GM18505 (cell line): ENCODE results near the gene IP6K3.

Experiments
- ATAC-seq: cut with Tn5 transposase; IDR thresholded peaks from one replicate; pipeline ENCODE4 v1.9.1; 2021; ENCODE audit not compliant: unreplicated experiment
- POLR2A ChIP-seq: IDR thresholded peaks from 4 replicates; pipeline ENCODE4 v1.6.1; 2011; ENCODE audit warnings: borderline replicate concordance; ENCODE audit not compliant: insufficient read depth, insufficient read length; ENCODE audit errors: extremely low read depth

Gene IP6K3

GRCh38 chr6:33746651-33747100, at the start of gene IP6K3:
Gene IP6K3 (minus strand): TSS chr6:33746905. CDS start chr6:33735476, 11,429 bp downstream.
- no peak for TF ChIP-seq POLR2A
- ATAC-seq: no peak

- no peak for TF ChIP-seq POLR2A
- ATAC-seq: no peak
These were observed 48.4 kb upstream of the IP6K3 start for GRCh38 chr6:33794910-33795623.

DNA sequence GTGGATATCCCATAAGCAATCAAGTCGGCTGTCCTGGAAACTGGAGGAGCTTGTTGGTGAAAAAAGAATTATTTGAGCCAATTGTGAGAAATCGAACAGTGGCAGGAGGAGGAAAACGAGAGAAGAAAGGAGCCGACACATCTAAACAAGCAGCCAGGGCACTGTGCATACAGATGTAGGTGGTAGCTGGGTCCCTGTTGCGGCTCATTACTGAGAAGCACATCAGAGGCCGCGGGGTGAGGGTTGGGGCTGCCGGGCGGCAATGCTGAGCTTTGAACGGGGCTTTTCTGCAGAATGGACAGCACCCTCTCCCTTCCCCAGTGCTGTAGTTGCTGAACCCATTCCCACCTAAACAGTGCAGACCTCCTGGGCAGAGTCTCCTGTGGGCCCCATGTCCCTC, 46.3 kb upstream of the IP6K3 start:
- ATAC-seq: no peak
- no peak for TF ChIP-seq POLR2A

GRCh38 chr6:33791620-33792019, 44.9 kb upstream of the IP6K3 start:
- no peak for ATAC-seq
- no peak for TF ChIP-seq POLR2A

- ATAC-seq: no peak
- no peak for TF ChIP-seq POLR2A
These were observed 44.2 kb upstream of the IP6K3 start for GRCh38 chr6:33790910-33791309.

DNA sequence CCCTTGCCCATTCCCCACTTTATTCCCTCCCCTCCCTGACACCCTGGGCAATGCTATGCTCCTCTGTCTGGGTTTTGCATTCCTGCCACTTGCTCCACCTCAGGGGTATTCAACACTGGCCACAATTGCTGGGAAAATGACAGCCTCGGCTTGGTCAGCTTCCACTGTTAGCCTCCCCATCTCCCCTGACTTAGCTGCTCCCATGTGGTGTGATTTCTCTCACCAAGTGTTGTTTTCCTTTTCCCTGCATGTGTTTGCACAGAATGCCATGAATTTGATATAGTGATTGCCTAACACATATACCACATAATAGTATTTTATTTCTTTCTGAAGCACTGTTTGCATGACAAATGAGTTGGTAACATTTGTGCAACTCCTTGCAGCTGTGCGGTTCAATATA, 43.7 kb upstream of the IP6K3 start:
- no peak for TF ChIP-seq POLR2A
- ATAC-seq: no peak

DNA sequence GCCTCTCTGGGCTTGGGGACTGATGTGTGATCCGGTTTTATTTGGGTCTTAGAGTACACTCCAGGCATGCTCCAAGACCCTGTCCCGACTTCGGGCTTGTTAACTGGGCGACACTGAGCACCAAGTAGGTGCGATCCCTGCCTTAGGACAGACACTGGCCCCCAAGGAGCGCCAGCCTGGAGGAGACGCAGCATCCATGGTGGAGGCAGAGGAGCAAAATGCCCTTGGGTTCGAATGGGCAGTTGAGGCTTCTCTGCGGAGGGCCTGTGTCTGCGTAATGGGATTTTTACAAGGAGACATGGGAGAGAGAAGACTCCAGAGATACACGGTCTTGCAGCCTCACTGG, 42.8 kb upstream of the IP6K3 start:
- no peak for TF ChIP-seq POLR2A

GRCh38 chr6:33788694-33789549, 42.2 kb upstream of the IP6K3 start, which contains the start of gene LEMD2:
Gene LEMD2 (minus strand): TSS chr6:33789130. CDS start chr6:33789116, 14 bp downstream.
- peak; percentile 83 for TF ChIP-seq POLR2A
- peak; percentile 82 for ATAC-seq

More for the DNA sequence above, 42.8 kb upstream of the IP6K3 start:
- no peak for ATAC-seq

DNA sequence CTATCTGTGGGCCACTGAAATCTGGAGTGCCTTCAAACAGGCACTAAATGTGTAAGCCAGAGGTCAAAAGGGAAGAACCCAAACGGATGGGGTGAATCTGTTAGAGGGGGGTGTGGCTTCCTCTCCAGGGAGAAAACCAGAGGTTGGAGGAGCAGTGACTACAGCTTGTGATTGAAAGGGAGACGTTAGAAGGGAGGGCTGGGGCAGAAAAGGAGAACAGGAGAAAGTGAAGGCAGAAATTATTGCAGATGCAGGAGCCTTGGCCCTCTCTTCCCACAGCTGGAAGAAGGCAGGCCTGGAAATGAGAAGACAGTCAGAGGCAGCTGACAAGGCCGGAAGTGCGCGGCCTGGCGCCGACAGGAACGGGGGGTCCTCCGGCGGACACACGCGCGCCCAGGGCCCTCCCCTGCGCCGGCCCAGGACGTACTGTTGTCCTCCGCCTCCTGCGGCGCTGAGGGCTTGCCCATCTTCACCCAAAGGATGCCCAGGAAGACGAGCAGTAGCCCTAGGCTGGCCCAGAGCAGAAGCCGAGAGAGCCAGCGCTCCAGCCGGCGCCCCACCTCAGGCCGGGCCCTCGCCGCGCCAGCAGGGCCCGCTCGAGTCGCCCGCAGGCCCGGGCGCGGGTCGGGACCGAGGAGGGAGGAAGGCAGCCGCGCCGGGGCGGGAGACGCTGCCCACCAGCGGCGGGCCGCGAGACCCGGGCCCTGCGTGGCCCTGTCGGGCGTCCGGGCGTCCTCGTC, 41.4 kb upstream of the IP6K3 start:
- ATAC-seq: peak; percentile 40

GRCh38 chr6:33787346-33787953, 40.7 kb upstream of the IP6K3 start:
- no peak for TF ChIP-seq POLR2A
- ATAC-seq: no peak

More for the DNA sequence above, 41.4 kb upstream of the IP6K3 start:
- TF ChIP-seq POLR2A: peak; percentile 59

DNA sequence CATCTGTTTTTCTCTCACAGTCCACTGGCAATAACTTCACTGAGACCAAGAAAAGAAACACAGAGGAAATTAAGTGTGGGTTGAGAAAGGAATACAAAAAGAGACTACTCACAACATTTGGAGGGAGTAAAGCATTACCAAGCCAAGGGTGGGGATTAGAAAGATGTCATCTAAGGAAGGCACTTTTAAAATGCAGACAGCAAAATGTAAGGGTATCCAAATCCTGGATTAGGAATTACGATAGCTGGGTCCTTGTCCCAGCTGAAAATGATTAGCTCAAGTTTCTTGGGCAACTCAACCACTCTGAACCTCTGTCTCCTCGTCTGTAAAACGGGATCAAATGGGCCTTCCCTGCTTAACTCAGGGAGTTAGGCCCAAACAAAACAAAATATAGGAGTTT, 40.0 kb upstream of the IP6K3 start:
- ATAC-seq: no peak
- TF ChIP-seq POLR2A: no peak

DNA sequence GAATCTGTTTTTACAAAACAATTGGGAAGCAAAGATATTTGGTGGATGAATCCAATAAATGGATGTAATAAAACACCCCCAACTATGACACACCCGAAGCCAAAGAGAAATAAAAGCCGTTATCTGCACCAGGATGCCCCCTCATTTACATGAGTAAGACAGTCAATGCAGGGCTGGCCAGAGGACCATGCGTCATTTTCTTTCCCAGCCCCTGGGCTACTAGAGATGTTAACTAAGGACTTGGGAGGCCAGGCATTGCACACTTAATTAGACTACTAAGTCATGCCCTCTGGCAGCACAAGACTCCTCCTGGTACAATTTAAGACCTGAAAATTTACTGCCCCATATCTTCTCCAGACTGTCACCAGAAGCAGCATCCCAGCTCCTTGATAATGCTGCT, 39.1 kb upstream of the IP6K3 start:
- no peak for ATAC-seq

DNA sequence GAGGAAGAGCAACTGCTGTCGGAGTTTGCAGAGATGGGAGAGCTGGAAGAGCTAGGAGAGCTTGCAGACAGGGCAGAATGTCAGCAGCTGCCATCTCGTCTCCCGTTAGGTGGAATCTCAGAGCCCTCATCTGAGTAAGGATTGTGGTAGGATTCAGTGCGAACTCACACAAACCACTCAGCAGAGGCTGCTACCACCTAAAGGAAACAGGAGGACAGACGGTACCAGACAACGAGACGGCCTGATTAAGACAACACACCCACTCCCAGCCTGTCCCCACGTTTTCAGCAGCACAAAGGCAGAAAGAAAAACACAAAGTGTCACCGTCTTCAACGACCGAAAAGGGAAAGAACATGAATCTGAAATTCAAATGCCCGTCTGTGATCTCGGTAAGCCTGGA, 38.1 kb upstream of the IP6K3 start:
- TF ChIP-seq POLR2A: no peak
- ATAC-seq: no peak

More for the DNA sequence above, 39.1 kb upstream of the IP6K3 start:
- TF ChIP-seq POLR2A: no peak
